H9 (cell line): ENCODE results near the gene CLMN. TPM values are rescaled to one million over a fixed set of nuclear protein-coding genes. Genes with fewer than 3 reads are reported as not detected.

Experiments used
- DNase-seq: peaks from one replicate; pipeline ENCODE4 v3.0.0-alpha.2; 2017
- H2AFZ ChIP-seq: one replicate; pipeline ENCODE4 v1.6.1; 2013; ENCODE audit warnings: mild to moderate bottlenecking, low read length, control low read depth, moderate library complexity
- H2AK5ac ChIP-seq: 2 replicates; pipeline ENCODE4 v1.6.1; 2013; ENCODE audit warnings: low read length, control low read depth, mixed read lengths; ENCODE audit not compliant: insufficient read length
- H2BK120ac ChIP-seq: one replicate; pipeline ENCODE4 v1.6.1; 2013; ENCODE audit warnings: low read depth, mild to moderate bottlenecking, low read length, control low read depth, inconsistent platforms; ENCODE audit not compliant: poor library complexity, severe bottlenecking
- H2BK12ac ChIP-seq: 2 replicates; pipeline ENCODE4 v1.6.1; 2013; ENCODE audit warnings: low read length, control low read depth, mixed read lengths, low read depth; ENCODE audit not compliant: insufficient read length
- H2BK15ac ChIP-seq: 2 replicates; pipeline ENCODE4 v1.6.1; 2013; ENCODE audit warnings: low read depth, low read length, control low read depth
- H2BK20ac ChIP-seq: one replicate; pipeline ENCODE4 v1.6.1; 2013; ENCODE audit warnings: low read depth, mild to moderate bottlenecking, low read length, control low read depth, inconsistent platforms; ENCODE audit not compliant: poor library complexity, severe bottlenecking
- H2BK5ac ChIP-seq: 2 replicates; pipeline ENCODE4 v1.6.1; 2013; ENCODE audit warnings: low read length, control low read depth, mixed read lengths; ENCODE audit not compliant: insufficient read length
- H3K14ac ChIP-seq: 2 replicates; pipeline ENCODE4 v1.6.1; 2013; ENCODE audit warnings: low read length, control low read depth; ENCODE audit not compliant: insufficient read depth
- H3K18ac ChIP-seq: 2 replicates; pipeline ENCODE4 v1.6.1; 2013; ENCODE audit warnings: low read depth, mild to moderate bottlenecking, mixed read lengths, low read length, control low read depth; ENCODE audit not compliant: insufficient read length
- H3K23ac ChIP-seq: 2 replicates; pipeline ENCODE4 v1.6.1; 2013; ENCODE audit warnings: low read length, control low read depth, mixed read lengths, low read depth; ENCODE audit not compliant: insufficient read length
- H3K23me2 ChIP-seq: 2 replicates; pipeline ENCODE4 v1.6.1; 2013; ENCODE audit warnings: low read depth, mild to moderate bottlenecking, mixed read lengths, low read length, control low read depth; ENCODE audit not compliant: insufficient read length, poor library complexity, severe bottlenecking
- H3K27ac ChIP-seq: 2 replicates; pipeline ENCODE4 v1.5.1; 2013; ENCODE audit warnings: low read length, control low read depth, mixed read lengths, low read depth; ENCODE audit not compliant: insufficient read length
- H3K27me3 ChIP-seq: 2 replicates; pipeline ENCODE4 v1.6.1; 2013; ENCODE audit warnings: low read length, control low read depth, inconsistent platforms; ENCODE audit not compliant: insufficient read depth
- H3K4ac ChIP-seq: 2 replicates; pipeline ENCODE4 v1.6.1; 2013; ENCODE audit warnings: low read depth, mild to moderate bottlenecking, control low read depth, inconsistent platforms, low read length, moderate library complexity
- H3K4me1 ChIP-seq: 2 replicates; pipeline ENCODE4 v1.6.1; 2013; ENCODE audit warnings: low read length, control low read depth, inconsistent platforms; ENCODE audit not compliant: insufficient read depth
- H3K4me2 ChIP-seq: 2 replicates; pipeline ENCODE4 v1.6.1; 2013; ENCODE audit warnings: low read length, control low read depth, mixed read lengths; ENCODE audit not compliant: insufficient read length, insufficient read depth
- H3K56ac ChIP-seq: 2 replicates; pipeline ENCODE4 v1.6.1; 2013; ENCODE audit warnings: low read depth, mild to moderate bottlenecking, mixed read lengths, low read length, control low read depth; ENCODE audit not compliant: insufficient read length
- H3K79me1 ChIP-seq: 2 replicates; pipeline ENCODE4 v1.6.1; 2013; ENCODE audit warnings: low read depth, mild to moderate bottlenecking, moderate library complexity, low read length, control low read depth, inconsistent platforms; ENCODE audit not compliant: insufficient read depth, poor library complexity, severe bottlenecking
- H3K79me2 ChIP-seq: 2 replicates; pipeline ENCODE4 v1.6.1; 2013; ENCODE audit warnings: low read length, control low read depth, inconsistent platforms; ENCODE audit not compliant: insufficient read depth
- H3K9ac ChIP-seq: 2 replicates; pipeline ENCODE4 v1.6.1; 2013; ENCODE audit warnings: low read length, control low read depth, mixed read lengths; ENCODE audit not compliant: insufficient read length; ENCODE audit errors: extremely low read depth
- H3K9me3 ChIP-seq: one replicate; pipeline ENCODE4 v1.6.1; 2013; ENCODE audit warnings: low read depth, low read length, inconsistent platforms; ENCODE audit not compliant: control insufficient read depth
- H3T11ph ChIP-seq: one replicate; pipeline ENCODE4 v1.6.1; 2013; ENCODE audit warnings: mild to moderate bottlenecking, low read length, control low read depth, inconsistent platforms
- H4K20me1 ChIP-seq: one replicate; pipeline ENCODE4 v1.6.1; 2013; ENCODE audit not compliant: control insufficient read depth, insufficient read length, insufficient read depth
- H4K5ac ChIP-seq: 2 replicates; pipeline ENCODE4 v1.6.1; 2013; ENCODE audit warnings: low read depth, mild to moderate bottlenecking, mixed read lengths, low read length, control low read depth; ENCODE audit not compliant: insufficient read length
- H4K8ac ChIP-seq: replicated peaks from 2 replicates; pipeline ENCODE4 v1.6.1; 2013; ENCODE audit warnings: low read length, control low read depth, mixed read lengths, low read depth; ENCODE audit not compliant: insufficient read length
- H4K91ac ChIP-seq: 2 replicates; pipeline ENCODE4 v1.6.1; 2013; ENCODE audit warnings: low read depth, mild to moderate bottlenecking, moderate library complexity, mixed read lengths, low read length, control low read depth; ENCODE audit not compliant: insufficient read length
- H3K27ac Mint-ChIP-seq, 3 experiments: 2 replicates in 2 of 3; 3 replicates in 1 of 3; pipeline ENCODE4 v1.8.0; 2020 to 2021; ENCODE audit warnings: mixed read lengths in 3 of 3, mild to moderate bottlenecking in 1 of 3, moderate library complexity in 1 of 3
- H3K27me3 Mint-ChIP-seq: 2 replicates; pipeline ENCODE4 v1.8.0; 2021; ENCODE audit warnings: low read depth, mild to moderate bottlenecking, moderate library complexity, mixed read lengths
- H3K36me3 Mint-ChIP-seq, 3 experiments: 2 replicates in 2 of 3; 3 replicates in 1 of 3; pipeline ENCODE4 v1.8.0; 2020 to 2021; ENCODE audit warnings: low read depth in 3 of 3, mixed read lengths in 3 of 3; ENCODE audit not compliant: insufficient read depth in 1 of 3
- H3K4me1 Mint-ChIP-seq, 2 experiments: 2 replicates each; pipeline ENCODE4 v1.8.0; 2020; ENCODE audit warnings: mixed read lengths in 2 of 2
- H3K4me3 Mint-ChIP-seq, 2 experiments: 2 replicates in 1 of 2; 3 replicates in 1 of 2; pipeline ENCODE4 v1.8.0; 2020 to 2021; ENCODE audit warnings: mild to moderate bottlenecking in 2 of 2, mixed read lengths in 2 of 2, moderate library complexity in 1 of 2
- H3K9me3 Mint-ChIP-seq, 2 experiments: 2 replicates in 1 of 2; 3 replicates in 1 of 2; pipeline ENCODE4 v1.8.0; 2020; ENCODE audit warnings: mild to moderate bottlenecking in 2 of 2, mixed read lengths in 2 of 2, moderate library complexity in 1 of 2
- CTCF ChIP-seq: fragments of 200-600 bp; sonication (generic); conservative IDR thresholded peaks from 3 replicates; pipeline ENCODE4 v1.8.0; 2021; ENCODE audit warnings: antibody characterized with exemption, mild to moderate bottlenecking
- WGBS: extraction: QIAGEN DNeasy Blood & Tissue Kit; methylation state at CpG from one replicate; pipeline ENCODE4 v1.1.7; 2013; ENCODE audit warnings: missing lambda C conversion rate, low lambda C conversion rate, mixed read lengths; ENCODE audit not compliant: insufficient read length; ENCODE audit errors: extremely low coverage; 5-methylcytosine and 5-hydroxymethylcytosine counted together
- total RNA-seq: library from RNA; stranded (reverse); gene quantifications from 2 replicates; pipeline ENCODE4 v1.2.1, GENCODE V29; 2021

CLMN gene
- total RNA-seq, 1 experiment from 2014 or later, result 7.6 TPM

- no peak overlapping the region for H3K27ac ChIP-seq
- H4K20me1 ChIP-seq, result no peaks in the 10 kb centered on the region
- H3K9ac ChIP-seq, result no peak overlapping the region
- no peak overlapping the region for H4K91ac ChIP-seq
- H3K4ac ChIP-seq, result no peak overlapping the region
- no peak overlapping the region for H2BK120ac ChIP-seq
- H3K79me2 ChIP-seq, result no peaks in the 10 kb centered on the region
- H2AK5ac ChIP-seq, result no peak overlapping the region
- WGBS, result no CpG with 5 or more reads among the region's 6 CpGs
- H2BK15ac ChIP-seq, result no peak overlapping the region
- H3K27me3 ChIP-seq, result no peaks in the 10 kb centered on the region
- no peak overlapping the region for H4K5ac ChIP-seq
- no peak overlapping the region for H3K4me2 ChIP-seq
- H3K18ac ChIP-seq, result no peak overlapping the region
- H3K9me3 Mint-ChIP-seq, result peaks cover 0 to 10% of the 10 kb centered on the region in 2 experiments; a peak in 2 of 5 replicates
- no peak overlapping the region for H3K4me3 Mint-ChIP-seq
- no peaks in the 10 kb centered on the region for H3K23me2 ChIP-seq
- no peak overlapping the region for H2BK20ac ChIP-seq
- H2BK5ac ChIP-seq, result no peak overlapping the region
- TF ChIP-seq CTCF, result no peak
- H3K27me3 Mint-ChIP-seq, result no peaks in the 10 kb centered on the region; the same call in 1 of the 2 replicates
- H3K36me3 Mint-ChIP-seq, result peaks cover 5 to 20% (median 5%) of the 10 kb centered on the region in 3 experiments; a peak in 6 of 7 replicates
- H3K4me1 Mint-ChIP-seq, result peaks cover 22 to 49% of the 10 kb centered on the region in 2 experiments
- H3K4me1 ChIP-seq, result 0 out of 2 replicates have a peak, but pooled peaks cover 3% of the 10 kb centered on the region
- no peak overlapping the region for H2BK12ac ChIP-seq
- no peak overlapping the region for H3K14ac ChIP-seq
- H3K27ac Mint-ChIP-seq, result no peak overlapping the region
- no peak overlapping the region for H3K23ac ChIP-seq
- H4K8ac ChIP-seq, result no peak overlapping the region
- no peaks in the 10 kb centered on the region for H3K79me1 ChIP-seq
- DNase-seq, result peak; percentile 30
- no peak overlapping the region for H2AFZ ChIP-seq
- H3T11ph ChIP-seq, result no peak overlapping the region
- H3K9me3 ChIP-seq, result no peaks in the 10 kb centered on the region
- H3K56ac ChIP-seq, result no peak overlapping the region
These were observed 32.4 kb downstream of the CLMN start for GRCh38 chr14:95287176-95287754.
